Mammary epithelial cell (primary cell): ENCODE measurements around the gene NPC2.

Experiments
- EZH2 ChIP-seq: IDR thresholded peaks from 2 replicates; pipeline ENCODE4 v1.6.1; 2012; ENCODE audit warnings: low read length, inconsistent platforms, borderline replicate concordance
- TF ChIP-seq, protein P1 (sequence below), 2 donors: IDR thresholded peaks in 1 of 2; conservative IDR thresholded peaks in 1 of 2; 2 replicates each; pipeline ENCODE4 v1.5.1; 2011 to 2012; ENCODE audit warnings: inconsistent platforms in 2 of 2, low read length in 2 of 2, mild to moderate bottlenecking in 2 of 2, control low read depth in 1 of 2, low read depth in 1 of 2; ENCODE audit not compliant: insufficient read depth in 1 of 2; ENCODE audit errors: extremely low read depth in 1 of 2

DNA sequence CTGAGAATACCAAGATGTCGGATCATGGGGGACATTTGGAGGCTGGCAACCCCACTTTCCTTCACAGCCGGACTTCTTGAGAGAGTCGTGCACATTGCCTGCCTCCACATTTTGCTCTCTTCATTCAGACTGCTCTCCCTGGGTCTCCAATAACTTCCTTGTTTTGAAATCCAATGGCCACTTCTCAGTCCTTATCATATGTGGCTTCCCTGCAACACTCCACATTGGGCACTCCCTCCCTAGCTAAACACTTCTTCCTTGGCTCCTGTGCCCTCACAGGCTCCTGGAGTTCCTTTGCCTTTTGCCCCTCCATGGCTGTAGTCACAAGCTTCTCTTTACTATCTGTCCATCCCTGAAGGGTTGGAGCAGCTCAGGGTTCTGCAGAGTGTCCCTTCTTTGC, 30.1 kb downstream of the NPC2 start:
- TF ChIP-seq, protein P1, sequence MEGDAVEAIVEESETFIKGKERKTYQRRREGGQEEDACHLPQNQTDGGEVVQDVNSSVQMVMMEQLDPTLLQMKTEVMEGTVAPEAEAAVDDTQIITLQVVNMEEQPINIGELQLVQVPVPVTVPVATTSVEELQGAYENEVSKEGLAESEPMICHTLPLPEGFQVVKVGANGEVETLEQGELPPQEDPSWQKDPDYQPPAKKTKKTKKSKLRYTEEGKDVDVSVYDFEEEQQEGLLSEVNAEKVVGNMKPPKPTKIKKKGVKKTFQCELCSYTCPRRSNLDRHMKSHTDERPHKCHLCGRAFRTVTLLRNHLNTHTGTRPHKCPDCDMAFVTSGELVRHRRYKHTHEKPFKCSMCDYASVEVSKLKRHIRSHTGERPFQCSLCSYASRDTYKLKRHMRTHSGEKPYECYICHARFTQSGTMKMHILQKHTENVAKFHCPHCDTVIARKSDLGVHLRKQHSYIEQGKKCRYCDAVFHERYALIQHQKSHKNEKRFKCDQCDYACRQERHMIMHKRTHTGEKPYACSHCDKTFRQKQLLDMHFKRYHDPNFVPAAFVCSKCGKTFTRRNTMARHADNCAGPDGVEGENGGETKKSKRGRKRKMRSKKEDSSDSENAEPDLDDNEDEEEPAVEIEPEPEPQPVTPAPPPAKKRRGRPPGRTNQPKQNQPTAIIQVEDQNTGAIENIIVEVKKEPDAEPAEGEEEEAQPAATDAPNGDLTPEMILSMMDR (conservative IDR thresholded peaks at IDR 0.05 in 1 of 2, IDR thresholded peaks at IDR 0.05 in 1 of 2; ENCODE audit: extremely low read depth in 1 of 2, insufficient read depth in 1 of 2, low read depth in 1 of 2, low read length in 2 of 2) = no peak
- no peak for TF ChIP-seq EZH2
